B cell (primary cell): Measurements from ENCODE around the gene FADS1. TPM values are rescaled to one million over a fixed set of nuclear protein-coding genes. Genes with fewer than 3 reads are reported as not detected.

Source experiments
- ATAC-seq: fragments of 200-7000 bp; cut with Tn5 transposase; one replicate; pipeline ENCODE4 v1.10.0; 2021; ENCODE audit warnings: low read depth, mild to moderate bottlenecking, moderate number of reproducible peaks, moderate library complexity
- CTCF ChIA-PET: fragments of 350-600 bp; sonication (Branson Sonifier 250); formaldehyde crosslinking; loops from one replicate; lab custom pipeline; 2021; ENCODE audit warnings: antibody characterized with exemption, inconsistent platforms; lab: Charles Lee
- POLR2A ChIA-PET: fragments of 350-600 bp; sonication (Branson Sonifier 250); formaldehyde crosslinking; loops from one replicate; lab custom pipeline; 2021; ENCODE audit warnings: antibody characterized with exemption; lab: Charles Lee
- DNase-seq: peaks from one replicate; pipeline ENCODE4 v3.0.0; 2013
- H2AFZ ChIP-seq: 2 replicates; pipeline ENCODE4 v1.6.1; 2012; ENCODE audit warnings: mild to moderate bottlenecking, low read depth, low read length; ENCODE audit not compliant: insufficient read depth, poor library complexity, severe bottlenecking
- H3K27ac ChIP-seq, 2 donors: 1 replicate in 1 of 2; 2 replicates in 1 of 2; pipeline ENCODE4 v1.5.1; 2012 to 2013; ENCODE audit warnings: low read length in 2 of 2, mild to moderate bottlenecking in 2 of 2, moderate library complexity in 1 of 2
- H3K27me3 ChIP-seq, 4 experiments: fragments of 200-600 bp in 1 of 4; sonication (generic) in 1 of 4; replicated peaks in 1 of 4; 1 replicate in 2 of 4; 2 replicates in 2 of 4; pipeline versions ENCODE4 v1.6.1 to v1.7.0; 2013 to 2016; ENCODE audit warnings: low read length in 3 of 4, mild to moderate bottlenecking in 2 of 4, mixed read lengths in 1 of 4, moderate library complexity in 1 of 4; ENCODE audit not compliant: insufficient read depth in 4 of 4, control insufficient read depth in 3 of 4; ENCODE audit errors: control extremely low read depth in 1 of 4
- H3K36me3 ChIP-seq, 2 experiments: replicated peaks in 1 of 2; 1 replicate in 1 of 2; 2 replicates in 1 of 2; pipeline versions ENCODE4 v1.6.1 to v1.7.1; 2013; ENCODE audit warnings: low read length in 1 of 2; ENCODE audit not compliant: insufficient read depth in 2 of 2, control insufficient read depth in 1 of 2; ENCODE audit errors: control extremely low read depth in 1 of 2, extremely low read depth in 1 of 2
- H3K4me1 ChIP-seq, 2 donors: fragments of 200-600 bp in 1 of 2; sonication (generic) in 1 of 2; 1 replicate in 1 of 2; 2 replicates in 1 of 2; pipeline versions ENCODE4 v1.5.1 to v1.6.1; 2013 to 2017; ENCODE audit warnings: low read length in 2 of 2; ENCODE audit not compliant: control insufficient read depth in 2 of 2, insufficient read depth in 2 of 2
- H3K4me2 ChIP-seq: replicated peaks from 2 replicates; pipeline ENCODE3; 2012; ENCODE audit warnings: mild to moderate bottlenecking, low read depth, low read length; ENCODE audit not compliant: poor library complexity, severe bottlenecking
- H3K4me3 ChIP-seq, 5 experiments: fragments of 200-600 bp in 1 of 5; sonication (generic) in 1 of 5; 1 replicate in 3 of 5; 2 replicates in 2 of 5; pipeline versions ENCODE4 v1.5.1 to v1.7.0; 2011 to 2016; ENCODE audit warnings: low read length in 4 of 5, mild to moderate bottlenecking in 4 of 5, low read depth in 2 of 5, control low read depth in 1 of 5, moderate library complexity in 1 of 5; ENCODE audit not compliant: insufficient read depth in 1 of 5; ENCODE audit errors: control extremely low read depth in 1 of 5, extremely low read depth in 1 of 5
- H3K79me2 ChIP-seq: fragments of 200-600 bp; sonication (generic); one replicate; pipeline ENCODE4 v1.6.0; 2016; ENCODE audit warnings: low read length; ENCODE audit not compliant: control insufficient read depth, insufficient read depth
- H3K9ac ChIP-seq: fragments of 200-600 bp; sonication (generic); 2 replicates; pipeline ENCODE4 v1.6.1; 2017; ENCODE audit warnings: mild to moderate bottlenecking, low read length, moderate library complexity
- H3K9me3 ChIP-seq, 3 donors: one replicate each; pipeline versions ENCODE4 v1.6.1 to v1.7.1; 2013; ENCODE audit warnings: low read length in 2 of 3; ENCODE audit not compliant: control insufficient read depth in 2 of 3, insufficient read depth in 1 of 3; ENCODE audit errors: control extremely low read depth in 1 of 3
- H4K20me1 ChIP-seq: 2 replicates; pipeline ENCODE4 v1.6.0; 2012; ENCODE audit warnings: mild to moderate bottlenecking, low read length; ENCODE audit not compliant: insufficient read depth, control insufficient read depth, poor library complexity, severe bottlenecking
- H3K27ac Mint-ChIP-seq: one replicate; pipeline ENCODE4 v1.8.0; 2021; ENCODE audit warnings: mixed read lengths
- H3K27me3 Mint-ChIP-seq: one replicate; pipeline ENCODE4 v1.8.0; 2021; ENCODE audit warnings: mixed read lengths
- H3K4me1 Mint-ChIP-seq: one replicate; pipeline ENCODE4 v1.8.0; 2021; ENCODE audit warnings: mixed read lengths
- H3K4me3 Mint-ChIP-seq: one replicate; pipeline ENCODE4 v1.8.0; 2021; ENCODE audit warnings: mixed read lengths
- H3K9me3 Mint-ChIP-seq: one replicate; pipeline ENCODE4 v1.8.0; 2022; ENCODE audit warnings: mixed read lengths; ENCODE audit not compliant: insufficient read depth
- CTCF ChIP-seq: fragments of 200-600 bp; IDR thresholded peaks from one replicate; pipeline ENCODE4 v1.8.0; 2022; ENCODE audit warnings: antibody characterized with exemption, mild to moderate bottlenecking
- EZH2 ChIP-seq: IDR thresholded peaks from 2 replicates; pipeline ENCODE4 v1.6.1; 2012; ENCODE audit warnings: borderline replicate concordance, low read depth, mild to moderate bottlenecking, moderate library complexity, low read length; ENCODE audit not compliant: insufficient read depth, poor library complexity, severe bottlenecking
- WGBS: methylation state at CpG from one replicate; pipeline ENCODE4 v1.1.5; 2013; ENCODE audit warnings: missing lambda C conversion rate; ENCODE audit not compliant: insufficient coverage; 5-methylcytosine and 5-hydroxymethylcytosine counted together
- intact Hi-C: fragments of 100-400 bp; cut with micrococcal nuclease; formaldehyde crosslinking; loops from one replicate; pipeline ENCODE4 v1.10.0; 2022
- polyA plus RNA-seq: library from polyadenylated mRNA; depleted of rRNA; stranded (reverse); fragments of >200 nt; gene quantifications from 2 replicates; pipeline ENCODE4 v1.2.3, GENCODE V29; 2012
- total RNA-seq, 2 donors: library from RNA; stranded (reverse); fragments of 120-200 nt in 1 of 2; gene quantifications; 1 replicate in 1 of 2; 2 replicates in 1 of 2; pipeline versions ENCODE4 v1.2.3 to v1.2.4, GENCODE V29; 2013 to 2022

The FADS1 gene
- total and polyA plus RNA-seq, 2 donors (not counting 1 experiment from before 2014, with no cell fraction given), result 0.39 to 15.6 TPM

DNA sequence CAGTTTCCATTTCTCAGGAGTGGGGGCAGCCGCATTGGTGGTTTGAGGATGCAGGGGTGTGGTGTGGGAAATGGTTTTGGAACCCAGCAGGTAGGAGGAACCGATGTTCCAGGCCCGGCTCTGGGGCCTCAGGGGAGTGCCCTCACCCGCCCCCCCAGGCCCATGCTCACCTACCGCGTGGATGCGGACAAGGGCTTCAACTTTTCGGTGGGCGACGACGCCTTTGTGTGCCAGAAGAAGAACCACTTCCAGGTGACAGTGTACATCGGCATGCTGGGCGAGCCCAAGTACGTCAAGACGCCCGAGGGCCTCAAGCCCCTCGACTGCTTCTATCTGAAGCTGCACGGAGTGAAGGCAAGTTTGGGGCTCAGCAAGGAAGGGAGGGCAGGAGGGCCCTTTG is 43.0 kb downstream of the FADS1 start:
- Histone ChIP-seq H4K20me1 (no peaks in the 10 kb centered on the region), H3K9ac (no peak overlapping the region), H3K9me3 (no peaks in the 10 kb centered on the region), H2AFZ (no peak overlapping the region), H3K79me2 (no peaks in the 10 kb centered on the region), H3K4me2 (no peak overlapping the region), H3K4me3 (no peak overlapping the region), H3K27ac (no peak overlapping the region), H3K27me3 (peaks cover 0 to 6% (median 0%) of the 10 kb centered on the region in 4 experiments), H3K4me1 (peaks cover 13 to 15% of the 10 kb centered on the region in 2 donors), H3K36me3 (no peaks in the 10 kb centered on the region)
- intact Hi-C loops, result no loop called here
- peaks cover 17% of the 10 kb centered on the region for H3K4me1 Mint-ChIP-seq
- ChIA-PET POLR2A (no interaction called here), CTCF (no interaction called here)
- 93% methylated on average over 15 of the region's 18 CpGs for WGBS
- ATAC-seq, result no peak
- H3K4me3 Mint-ChIP-seq, result no peak overlapping the region
- no peak for DNase-seq
- TF ChIP-seq CTCF, result no peak
- no peak for TF ChIP-seq EZH2
- H3K27ac Mint-ChIP-seq, result no peak overlapping the region
- peaks cover 12% of the 10 kb centered on the region for H3K27me3 Mint-ChIP-seq
- no peaks in the 10 kb centered on the region for H3K9me3 Mint-ChIP-seq

DNA sequence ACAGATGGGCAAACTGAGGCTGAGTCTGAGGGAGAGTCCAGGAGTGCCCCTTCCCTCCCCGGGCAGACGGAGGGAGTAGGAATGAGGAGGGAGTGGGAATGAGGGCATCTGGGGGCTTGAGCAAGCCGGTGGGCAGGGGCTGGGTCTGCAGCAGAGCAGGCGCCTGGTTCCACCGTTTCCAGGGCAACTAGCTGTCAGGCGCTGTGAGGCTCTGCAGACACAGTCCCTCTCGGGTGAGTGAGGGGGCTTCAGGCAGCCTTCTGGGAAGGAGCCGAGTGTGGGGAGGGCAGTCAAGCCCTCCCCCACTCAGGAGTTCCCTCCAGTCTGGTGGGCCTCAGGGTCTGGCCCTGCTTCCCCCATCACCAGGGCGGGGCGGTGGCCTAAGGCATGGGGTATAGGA is 43.4 kb downstream of the FADS1 start:
- H3K27ac Mint-ChIP-seq, result no peak overlapping the region
- no peak overlapping the region for H3K4me3 Mint-ChIP-seq
- TF ChIP-seq CTCF (no peak), EZH2 (no peak)
- H3K36me3 ChIP-seq, result no peaks in the 10 kb centered on the region
- WGBS, result 91% methylated on average over 4 of the region's 10 CpGs
- H2AFZ ChIP-seq, result no peak overlapping the region
- ChIA-PET CTCF (no interaction called here), POLR2A (no interaction called here)
- peaks cover 17% of the 10 kb centered on the region for H3K4me1 Mint-ChIP-seq
- DNase-seq (no peak), ATAC-seq (no peak)
- no peaks in the 10 kb centered on the region for H3K9me3 ChIP-seq
- H3K27me3 ChIP-seq, result peaks cover 0 to 4% (median 0%) of the 10 kb centered on the region in 4 experiments
- peaks cover 13 to 15% of the 10 kb centered on the region in 2 donors for H3K4me1 ChIP-seq
- intact Hi-C loops, result no loop called here
- no peak overlapping the region for H3K4me3 ChIP-seq
- H3K9ac ChIP-seq, result no peak overlapping the region
- no peaks in the 10 kb centered on the region for H3K9me3 Mint-ChIP-seq
- no peaks in the 10 kb centered on the region for H4K20me1 ChIP-seq
- no peak overlapping the region for H3K27ac ChIP-seq
- no peaks in the 10 kb centered on the region for H3K79me2 ChIP-seq
- H3K27me3 Mint-ChIP-seq, result peaks cover 12% of the 10 kb centered on the region
- H3K4me2 ChIP-seq, result no peak overlapping the region
